ENCODE data around the gene ERG28.
"Not testable (repeated sequence)": the region's sequence is repeated elsewhere in the genome, so short reads cannot be mapped to it uniquely, and the experiment has no call there.

- TF ChIP-seq POLR2A (IDR thresholded peaks at IDR 0.05; ENCODE audit: low read depth, low read length); POLR2AphosphoS5 (IDR thresholded peaks at IDR 0.05; ENCODE audit: low read depth, low read length); TAF1 (IDR thresholded peaks at IDR 0.05; ENCODE audit: borderline replicate concordance, low read depth, low read length): not testable (repeated sequence)
These were observed 59.6 kb downstream of the ERG28 start for GRCh38 chr14:75601061-75601460.

Data from GM12892 (cell line).